IMR-90 (cell line): Measurements from ENCODE around the gene KCTD18. TPM values are rescaled to one million over a fixed set of nuclear protein-coding genes. Genes with fewer than 3 reads are reported as not detected.

Source experiments
- ATAC-seq: fragments of 200-7000 bp; cut with Tn5 transposase; 2 replicates; pipeline ENCODE4 v1.9.1; 2020; ENCODE audit warnings: low read depth, mild to moderate bottlenecking, moderate library complexity
- BruUV-seq: library from RNA; stranded (reverse); fragments of 400-500 nt; replicated peaks from 2 replicates; lab custom pipeline; 2021; lab: Mats Ljungman, UMichigan
- CTCF ChIA-PET: fragments of 300-600 bp; formaldehyde crosslinking; extraction: SDS; loops from one replicate; lab custom pipeline; 2021; ENCODE audit warnings: antibody characterized with exemption; lab: Yijun Ruan, JAX
- POLR2A ChIA-PET: fragments of 300-600 bp; sonication (Branson Sonifier 250); formaldehyde crosslinking; loops from one replicate; lab custom pipeline; 2022; ENCODE audit warnings: antibody characterized with exemption; ENCODE audit not compliant: unreplicated experiment; lab: Charles Lee
- DNase-seq: peaks from one replicate; pipeline ENCODE4 v3.0.0; 2013
- H2AFZ ChIP-seq: replicated peaks from 2 replicates; pipeline ENCODE3; 2013; ENCODE audit warnings: low read length, mild to moderate bottlenecking; ENCODE audit not compliant: poor library complexity
- H2AK5ac ChIP-seq: 2 replicates; pipeline ENCODE4 v1.6.1; 2013; ENCODE audit warnings: low read depth, low read length, inconsistent platforms
- H2AK9ac ChIP-seq: replicated peaks from 2 replicates; pipeline ENCODE3; 2013; ENCODE audit warnings: mild to moderate bottlenecking, low read depth, low read length, moderate library complexity; ENCODE audit not compliant: poor library complexity
- H2BK120ac ChIP-seq: 2 replicates; pipeline ENCODE4 v1.6.1; 2013; ENCODE audit warnings: low read depth, low read length, inconsistent platforms
- H2BK15ac ChIP-seq: 3 replicates; pipeline ENCODE4 v1.6.1; 2013; ENCODE audit warnings: low read depth, low read length, inconsistent platforms
- H2BK20ac ChIP-seq: 2 replicates; pipeline ENCODE4 v1.6.1; 2013; ENCODE audit warnings: low read depth, mild to moderate bottlenecking, inconsistent platforms, low read length, moderate library complexity
- H2BK5ac ChIP-seq: 2 replicates; pipeline ENCODE4 v1.6.1; 2013; ENCODE audit warnings: mild to moderate bottlenecking, low read depth, low read length, inconsistent platforms; ENCODE audit not compliant: poor library complexity, severe bottlenecking
- H3K14ac ChIP-seq: replicated peaks from 2 replicates; pipeline ENCODE4 v1.6.1; 2013; ENCODE audit warnings: low read depth, low read length, inconsistent platforms
- H3K18ac ChIP-seq: 2 replicates; pipeline ENCODE4 v1.6.1; 2013; ENCODE audit warnings: low read depth, low read length, control low read depth
- H3K23ac ChIP-seq: 2 replicates; pipeline ENCODE4 v1.6.1; 2013; ENCODE audit warnings: low read depth, low read length, inconsistent platforms
- H3K27ac ChIP-seq: 2 replicates; pipeline ENCODE4 v1.5.1; 2013; ENCODE audit warnings: mild to moderate bottlenecking, control low read depth, low read length; ENCODE audit not compliant: insufficient read depth
- H3K27me3 ChIP-seq: 2 replicates; pipeline ENCODE4 v1.6.1; 2013; ENCODE audit warnings: low read length; ENCODE audit not compliant: control insufficient read depth, insufficient read depth
- H3K36me3 ChIP-seq: 2 replicates; pipeline ENCODE4 v1.6.1; 2013; ENCODE audit warnings: low read length, mixed read lengths; ENCODE audit not compliant: control insufficient read depth, insufficient read depth
- H3K4ac ChIP-seq: 2 replicates; pipeline ENCODE4 v1.6.1; 2013; ENCODE audit warnings: low read depth, low read length, inconsistent platforms
- H3K4me1 ChIP-seq: 2 replicates; pipeline ENCODE4 v1.6.1; 2013; ENCODE audit warnings: low read length, mixed read lengths; ENCODE audit not compliant: control insufficient read depth, insufficient read depth
- H3K4me2 ChIP-seq: 2 replicates; pipeline ENCODE4 v1.6.1; 2013; ENCODE audit warnings: low read depth, mild to moderate bottlenecking, control low read depth, low read length, moderate library complexity
- H3K4me3 ChIP-seq: 2 replicates; pipeline ENCODE4 v1.5.1; 2013; ENCODE audit warnings: low read depth, mild to moderate bottlenecking, control low read depth, low read length, moderate library complexity; ENCODE audit not compliant: insufficient read depth
- H3K56ac ChIP-seq: 2 replicates; pipeline ENCODE4 v1.6.1; 2013; ENCODE audit warnings: low read length, inconsistent platforms; ENCODE audit not compliant: insufficient read depth; ENCODE audit errors: extremely low read depth
- H3K79me1 ChIP-seq, 2 experiments: 2 replicates each; pipeline ENCODE4 v1.6.1; 2013; ENCODE audit warnings: low read length in 2 of 2, inconsistent platforms in 1 of 2, low read depth in 1 of 2
- H3K9ac ChIP-seq: 2 replicates; pipeline ENCODE4 v1.6.1; 2013; ENCODE audit warnings: low read depth, low read length, control low read depth
- H3K9me1 ChIP-seq: 2 replicates; pipeline ENCODE4 v1.6.1; 2013; ENCODE audit warnings: low read length, inconsistent platforms; ENCODE audit not compliant: insufficient read depth
- H3K9me3 ChIP-seq: 2 replicates; pipeline ENCODE4 v1.6.1; 2013; ENCODE audit warnings: low read length; ENCODE audit not compliant: control insufficient read depth, insufficient read depth
- H4K20me1 ChIP-seq: 2 replicates; pipeline ENCODE4 v1.6.1; 2013; ENCODE audit warnings: low read length, inconsistent platforms; ENCODE audit not compliant: insufficient read depth
- H4K5ac ChIP-seq: 2 replicates; pipeline ENCODE4 v1.6.1; 2013; ENCODE audit warnings: mild to moderate bottlenecking, low read depth, low read length, control low read depth
- H4K8ac ChIP-seq, 2 experiments: 2 replicates each; pipeline ENCODE4 v1.6.1; 2013; ENCODE audit warnings: low read depth in 2 of 2, low read length in 2 of 2, control low read depth in 1 of 2, inconsistent platforms in 1 of 2
- H4K91ac ChIP-seq: 2 replicates; pipeline ENCODE4 v1.6.1; 2013; ENCODE audit warnings: low read depth, low read length, inconsistent platforms; ENCODE audit not compliant: insufficient read depth
- BHLHE40 ChIP-seq: fragments of 150-350 bp; IDR thresholded peaks from 2 replicates; pipeline ENCODE4 v1.6.1; 2016; ENCODE audit warnings: mild to moderate bottlenecking, low read depth, low read length
- CEBPB ChIP-seq: IDR thresholded peaks from 2 replicates; pipeline ENCODE4 v1.6.1; 2012; ENCODE audit warnings: low read depth, low read length, improper control_type of control experiment
- FOS ChIP-seq: fragments of 150-350 bp; IDR thresholded peaks from 2 replicates; pipeline ENCODE4 v1.6.1; 2016; ENCODE audit warnings: low read depth, low read length
- MAZ ChIP-seq: IDR thresholded peaks from 2 replicates; pipeline ENCODE4 v1.6.1; 2012; ENCODE audit warnings: low read depth, mild to moderate bottlenecking, low read length, improper control_type of control experiment, moderate library complexity, borderline replicate concordance
- MXI1 ChIP-seq: IDR thresholded peaks from 2 replicates; pipeline ENCODE4 v1.6.1; 2012; ENCODE audit warnings: low read depth, mild to moderate bottlenecking, low read length, moderate library complexity, borderline replicate concordance
- POLR2A ChIP-seq: IDR thresholded peaks from 2 replicates; pipeline ENCODE4 v1.6.1; 2012; ENCODE audit warnings: mild to moderate bottlenecking, low read depth, low read length
- RAD21 ChIP-seq: IDR thresholded peaks from 2 replicates; pipeline ENCODE4 v1.6.1; 2012; ENCODE audit warnings: low read length, improper control_type of control experiment
- RCOR1 ChIP-seq: IDR thresholded peaks from 2 replicates; pipeline ENCODE4 v1.6.1; 2012; ENCODE audit warnings: mild to moderate bottlenecking, low read length, improper control_type of control experiment; ENCODE audit not compliant: insufficient replicate concordance
- SMC3 ChIP-seq: fragments of 150-350 bp; IDR thresholded peaks from 2 replicates; pipeline ENCODE4 v1.6.1; 2016; ENCODE audit warnings: low read depth, mild to moderate bottlenecking, antibody characterized with exemption, low read length, moderate library complexity
- WGBS, 2 experiments: methylation state at CpG; one replicate each; pipeline versions ENCODE4 v1.1.5 to v1.1.7; 2013; ENCODE audit warnings: missing lambda C conversion rate in 2 of 2; ENCODE audit not compliant: insufficient read length in 1 of 2; ENCODE audit errors: extremely low coverage in 2 of 2; 5-methylcytosine and 5-hydroxymethylcytosine counted together
- dilution Hi-C: fragments of 300-500 bp; cut with HindIII; formaldehyde crosslinking; loops from one replicate; pipeline ENCODE4 v1.14.3; 2018; ENCODE audit warnings: low sequenced_read_pairs; ENCODE audit not compliant: unreplicated experiment
- in situ Hi-C: fragments of 300-500 bp; cut with MboI; formaldehyde crosslinking; loops from 3 replicates; pipeline ENCODE4 v1.14.3; 2019; ENCODE audit warnings: low sequenced_read_pairs, inconsistent platforms, mixed read lengths
- intact Hi-C: fragments of 100-400 bp; cut with micrococcal nuclease; formaldehyde crosslinking; loops from 2 replicates; pipeline ENCODE4 v1.10.0; 2022
- polyA plus RNA-seq, 3 experiments: library from polyadenylated mRNA; depleted of rRNA; stranded (reverse); fragments of >200 nt; gene quantifications; 2 replicates each; pipeline ENCODE4 v1.2.3, GENCODE V29; 2012; ENCODE audit warnings: low replicate concordance in 1 of 3
- total RNA-seq: library from RNA; depleted of rRNA; stranded (reverse); fragments of >200 nt; gene quantifications from 2 replicates; pipeline ENCODE4 v1.2.3, GENCODE V29; 2012
- TF ChIP-seq, protein P1 (sequence below): conservative IDR thresholded peaks from 2 replicates; pipeline ENCODE4 v1.5.1; 2012; ENCODE audit warnings: mild to moderate bottlenecking, low read depth, low read length, improper control_type of control experiment
- TF ChIP-seq, protein P2 (sequence below): fragments of 150-350 bp; IDR thresholded peaks from 2 replicates; pipeline ENCODE4 v1.6.1; 2016; ENCODE audit warnings: low read depth, mild to moderate bottlenecking, low read length, moderate library complexity, borderline replicate concordance
- TF ChIP-seq, protein P3 (sequence below): fragments of 150-350 bp; IDR thresholded peaks from 2 replicates; pipeline ENCODE4 v1.6.1; 2017; ENCODE audit warnings: mild to moderate bottlenecking, antibody characterized with exemption, low read length, low read depth

KCTD18 gene
- total and polyA plus RNA-seq, 2 of the 4 experiments (the other 2 are of a cell fraction) = 6.7 to 10.4 TPM

DNA sequence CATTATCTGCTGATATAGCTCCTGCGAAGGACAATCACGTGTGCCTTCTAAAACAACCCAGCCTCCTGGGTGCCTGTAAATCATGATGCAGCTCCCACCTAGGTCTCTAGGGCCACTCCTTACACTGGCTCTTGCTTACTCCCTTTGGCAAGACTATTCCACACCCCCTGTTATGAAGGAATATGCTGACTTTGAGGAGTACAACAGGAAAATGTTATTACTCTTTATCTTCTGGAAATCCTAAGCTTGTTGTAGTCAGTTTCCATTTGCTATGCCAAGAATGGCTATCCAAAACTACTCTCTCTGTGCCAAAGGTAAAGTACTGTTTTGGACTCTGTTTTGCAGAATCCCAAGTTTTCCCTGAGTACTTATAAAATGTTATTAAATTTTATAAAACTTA is 23.9 kb upstream of the KCTD18 start:
- ChIA-PET CTCF (interaction anchor here (1.2 kb wide), 1 partner anchor 48 kb away, joined by 3 read pairs; no protein-coding TSS in a partner anchor), POLR2A (no interaction called here)
- Histone ChIP-seq H3K9ac (no peak overlapping the region), H3K9me1 (0 out of 2 replicates have a peak, but pooled peaks cover 5% of the 10 kb centered on the region), H3K14ac (no peak overlapping the region), H4K5ac (no peak overlapping the region), H4K8ac (no peak overlapping the region), H2AK9ac (no peak overlapping the region), H3K79me1 (peaks cover 26 to 36% of the 10 kb centered on the region in 2 experiments), H4K91ac (no peak overlapping the region), H3K36me3 (no peaks in the 10 kb centered on the region; the same call in 1 of the 2 replicates), H2AFZ (no peak overlapping the region), H2BK20ac (no peak overlapping the region), H3K23ac (no peak overlapping the region), H3K9me3 (no peaks in the 10 kb centered on the region), H3K18ac (no peak overlapping the region), H3K4ac (no peak overlapping the region), H3K4me1 (peaks cover 10% of the 10 kb centered on the region; the same call in 1 of the 2 replicates), H2BK5ac (peak overlapping the region; percentile 29), H3K27ac (no peak overlapping the region), H3K56ac (no peak overlapping the region), H3K27me3 (no peaks in the 10 kb centered on the region), H2BK120ac (no peak overlapping the region), H2AK5ac (no peak overlapping the region), H3K4me2 (no peak overlapping the region), H4K20me1 (no peaks in the 10 kb centered on the region; the same call in 1 of the 2 replicates), H2BK15ac (no peak overlapping the region), H3K4me3 (no peak overlapping the region)
- no TSS peak for BruUV-seq
- ATAC-seq (no peak), DNase-seq (no peak)
- in situ Hi-C loops = no loop called here
- no CpG with 5 or more reads among the region's 2 CpGs for WGBS, 2 experiments
- intact Hi-C loops = no loop called here
- TF ChIP-seq CEBPB (no peak), BHLHE40 (no peak), RCOR1 (no peak), RAD21 (no peak), SMC3 (no peak), FOS (no peak), MXI1 (no peak), MAZ (no peak), POLR2A (no peak)
- TF ChIP-seq, protein P1, sequence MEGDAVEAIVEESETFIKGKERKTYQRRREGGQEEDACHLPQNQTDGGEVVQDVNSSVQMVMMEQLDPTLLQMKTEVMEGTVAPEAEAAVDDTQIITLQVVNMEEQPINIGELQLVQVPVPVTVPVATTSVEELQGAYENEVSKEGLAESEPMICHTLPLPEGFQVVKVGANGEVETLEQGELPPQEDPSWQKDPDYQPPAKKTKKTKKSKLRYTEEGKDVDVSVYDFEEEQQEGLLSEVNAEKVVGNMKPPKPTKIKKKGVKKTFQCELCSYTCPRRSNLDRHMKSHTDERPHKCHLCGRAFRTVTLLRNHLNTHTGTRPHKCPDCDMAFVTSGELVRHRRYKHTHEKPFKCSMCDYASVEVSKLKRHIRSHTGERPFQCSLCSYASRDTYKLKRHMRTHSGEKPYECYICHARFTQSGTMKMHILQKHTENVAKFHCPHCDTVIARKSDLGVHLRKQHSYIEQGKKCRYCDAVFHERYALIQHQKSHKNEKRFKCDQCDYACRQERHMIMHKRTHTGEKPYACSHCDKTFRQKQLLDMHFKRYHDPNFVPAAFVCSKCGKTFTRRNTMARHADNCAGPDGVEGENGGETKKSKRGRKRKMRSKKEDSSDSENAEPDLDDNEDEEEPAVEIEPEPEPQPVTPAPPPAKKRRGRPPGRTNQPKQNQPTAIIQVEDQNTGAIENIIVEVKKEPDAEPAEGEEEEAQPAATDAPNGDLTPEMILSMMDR = no peak
- TF ChIP-seq, protein P2, sequence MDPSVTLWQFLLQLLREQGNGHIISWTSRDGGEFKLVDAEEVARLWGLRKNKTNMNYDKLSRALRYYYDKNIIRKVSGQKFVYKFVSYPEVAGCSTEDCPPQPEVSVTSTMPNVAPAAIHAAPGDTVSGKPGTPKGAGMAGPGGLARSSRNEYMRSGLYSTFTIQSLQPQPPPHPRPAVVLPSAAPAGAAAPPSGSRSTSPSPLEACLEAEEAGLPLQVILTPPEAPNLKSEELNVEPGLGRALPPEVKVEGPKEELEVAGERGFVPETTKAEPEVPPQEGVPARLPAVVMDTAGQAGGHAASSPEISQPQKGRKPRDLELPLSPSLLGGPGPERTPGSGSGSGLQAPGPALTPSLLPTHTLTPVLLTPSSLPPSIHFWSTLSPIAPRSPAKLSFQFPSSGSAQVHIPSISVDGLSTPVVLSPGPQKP = no peak
- TF ChIP-seq, protein P3, sequence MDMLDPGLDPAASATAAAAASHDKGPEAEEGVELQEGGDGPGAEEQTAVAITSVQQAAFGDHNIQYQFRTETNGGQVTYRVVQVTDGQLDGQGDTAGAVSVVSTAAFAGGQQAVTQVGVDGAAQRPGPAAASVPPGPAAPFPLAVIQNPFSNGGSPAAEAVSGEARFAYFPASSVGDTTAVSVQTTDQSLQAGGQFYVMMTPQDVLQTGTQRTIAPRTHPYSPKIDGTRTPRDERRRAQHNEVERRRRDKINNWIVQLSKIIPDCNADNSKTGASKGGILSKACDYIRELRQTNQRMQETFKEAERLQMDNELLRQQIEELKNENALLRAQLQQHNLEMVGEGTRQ = no peak
- dilution Hi-C loops = no loop called here
